ENCODE results near the gene FSIP2.

Gene FSIP2

GRCh38 chr2:185738679-185739472 lies at the start of gene FSIP2:
TSS of gene FSIP2 (plus strand) at chr2:185738804. CDS start at chr2:185738895, 91 bp downstream.
- peak; percentile 32 to 41 for DNase-seq (ENCODE audit: low read depth in 2 of 2)

DNA sequence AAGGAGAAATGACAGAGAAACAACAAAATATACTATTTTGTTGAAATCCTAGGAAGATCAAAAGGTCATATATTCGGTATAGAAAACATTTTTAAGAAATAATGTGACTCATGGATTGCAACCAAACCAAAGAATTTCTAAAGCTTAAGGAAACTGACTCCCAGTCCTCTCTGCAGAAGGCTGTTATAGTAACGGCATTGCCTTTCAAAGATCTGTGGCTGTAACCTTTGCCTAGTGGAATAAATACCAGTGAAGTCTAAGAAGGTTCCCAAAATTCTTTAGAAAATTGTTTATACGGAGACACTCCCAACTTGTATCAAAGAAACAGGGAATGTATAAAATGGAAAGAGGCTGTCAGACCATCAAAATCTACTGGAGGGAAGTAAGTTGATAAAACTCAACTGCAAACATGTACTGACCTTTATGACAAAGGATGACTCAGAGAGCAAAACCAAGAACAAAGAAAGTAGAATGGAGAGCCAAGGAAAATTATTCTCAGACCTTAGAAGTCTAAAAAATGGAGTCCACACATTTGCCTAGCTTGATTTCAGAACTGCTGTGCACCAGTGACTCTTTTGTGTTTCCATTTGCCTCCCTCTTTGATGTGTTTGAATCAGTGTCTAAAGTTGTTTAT lies 48.6 kb upstream of the FSIP2 start:
- no peak for DNase-seq (ENCODE audit: low read depth in 2 of 2)

DNA sequence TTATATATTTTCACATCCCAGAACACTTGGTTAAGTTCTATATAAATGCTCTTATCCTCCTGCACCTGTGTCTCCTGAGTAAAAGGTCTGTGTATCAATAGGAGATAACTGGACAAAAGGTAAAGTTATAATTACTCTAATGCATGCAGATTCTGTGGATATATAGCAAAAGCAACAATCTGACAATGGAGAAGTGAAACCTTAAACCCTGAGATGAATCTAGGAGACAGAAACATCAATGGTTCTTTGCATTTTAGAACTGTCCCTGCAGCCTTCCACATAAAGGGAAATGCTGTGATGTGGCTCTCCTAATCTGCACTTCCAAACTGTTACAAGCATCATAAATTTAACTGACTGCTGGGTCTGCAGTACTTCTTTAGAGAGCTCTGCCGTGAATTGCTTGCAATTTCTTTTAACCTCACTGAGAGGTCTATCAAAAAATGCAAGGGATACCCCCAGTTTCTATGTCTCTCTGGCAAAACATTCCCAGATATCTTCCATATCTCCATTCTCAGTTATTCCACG lies 42.8 kb upstream of the FSIP2 start:
- no peak for DNase-seq (ENCODE audit: low read depth in 2 of 2)

- DNase-seq (ENCODE audit: low read depth in 2 of 2) = no peak
Observed at GRCh38 chr2:185700883-185701282, 37.7 kb upstream of the FSIP2 start.

- no peak for DNase-seq (ENCODE audit: low read depth in 2 of 2)
Observed at GRCh38 chr2:185734658-185735057, 3.9 kb upstream of the FSIP2 start.

DNA sequence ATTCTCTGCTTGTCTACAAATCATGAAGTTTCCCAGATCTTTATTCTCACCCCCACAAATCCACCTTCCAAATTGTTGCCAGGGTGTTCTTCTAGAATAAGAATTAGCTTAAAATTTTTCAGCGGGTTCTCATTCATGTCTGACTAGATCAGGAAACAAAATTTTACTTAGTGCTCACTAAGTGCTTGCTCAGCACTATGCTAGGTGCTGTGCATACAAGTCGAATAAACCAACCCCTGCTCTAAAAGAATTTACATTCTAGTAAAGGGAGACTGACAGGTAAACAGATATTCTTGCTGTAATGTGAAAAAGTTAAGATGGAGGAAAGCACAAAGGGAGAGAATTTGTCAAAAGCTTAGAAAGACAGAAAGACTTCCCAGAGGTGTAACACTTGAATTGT lies 2.4 kb upstream of the FSIP2 start:
- no peak for DNase-seq (ENCODE audit: low read depth in 2 of 2)

- no peak for DNase-seq (ENCODE audit: low read depth in 2 of 2)
Observed at GRCh38 chr2:185745864-185746859, 7.6 kb downstream of the FSIP2 start.

- no peak for DNase-seq (ENCODE audit: low read depth in 2 of 2)
Observed at GRCh38 chr2:185757356-185757755, 18.8 kb downstream of the FSIP2 start.

DNA sequence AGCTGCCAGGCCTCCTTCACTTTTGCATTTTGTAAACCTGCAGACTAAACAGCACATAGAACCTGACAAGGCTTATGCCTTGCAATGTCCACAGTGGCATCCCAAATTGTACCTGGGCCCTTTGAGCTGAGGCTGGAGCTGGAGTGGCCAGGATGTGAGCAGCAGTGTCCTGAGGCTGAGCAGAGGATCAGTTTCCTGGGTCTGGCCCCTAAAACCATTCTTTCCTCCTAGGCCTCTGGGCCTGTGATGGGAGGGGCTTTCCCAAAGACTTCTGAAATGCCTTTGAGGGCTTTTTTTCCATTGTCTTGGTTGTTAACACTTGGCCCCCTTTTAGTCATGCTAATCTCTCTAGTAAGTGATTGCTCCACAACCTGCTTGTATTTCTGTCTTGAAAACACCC lies 32.8 kb downstream of the FSIP2 start:
- no peak for DNase-seq (ENCODE audit: low read depth in 2 of 2)

DNA sequence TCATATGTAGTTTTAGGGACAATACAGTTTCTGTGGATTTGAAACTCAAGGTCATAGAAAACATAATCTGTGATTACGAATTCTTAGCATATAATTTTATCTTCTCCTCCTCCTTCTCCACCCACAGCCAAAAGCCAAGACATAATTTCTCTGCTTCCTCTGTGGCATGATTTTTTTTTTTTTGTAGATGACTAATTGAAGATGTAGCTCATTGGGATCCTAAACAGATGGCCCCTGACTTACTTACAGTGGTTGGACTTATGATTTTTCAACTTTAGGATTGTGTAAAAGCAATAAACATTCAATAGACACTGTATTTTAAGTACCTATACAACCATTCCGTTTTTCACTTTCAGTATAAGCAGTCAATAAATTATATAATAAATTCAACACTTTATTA lies 42.3 kb downstream of the FSIP2 start:
- DNase-seq (ENCODE audit: low read depth in 2 of 2) = no peak

- no peak for DNase-seq (ENCODE audit: low read depth in 2 of 2)
Observed at GRCh38 chr2:185782223-185782769, 43.7 kb downstream of the FSIP2 start.

- DNase-seq (ENCODE audit: low read depth in 2 of 2) = no peak
Observed at GRCh38 chr2:185785156-185785555, 46.6 kb downstream of the FSIP2 start.

DNA sequence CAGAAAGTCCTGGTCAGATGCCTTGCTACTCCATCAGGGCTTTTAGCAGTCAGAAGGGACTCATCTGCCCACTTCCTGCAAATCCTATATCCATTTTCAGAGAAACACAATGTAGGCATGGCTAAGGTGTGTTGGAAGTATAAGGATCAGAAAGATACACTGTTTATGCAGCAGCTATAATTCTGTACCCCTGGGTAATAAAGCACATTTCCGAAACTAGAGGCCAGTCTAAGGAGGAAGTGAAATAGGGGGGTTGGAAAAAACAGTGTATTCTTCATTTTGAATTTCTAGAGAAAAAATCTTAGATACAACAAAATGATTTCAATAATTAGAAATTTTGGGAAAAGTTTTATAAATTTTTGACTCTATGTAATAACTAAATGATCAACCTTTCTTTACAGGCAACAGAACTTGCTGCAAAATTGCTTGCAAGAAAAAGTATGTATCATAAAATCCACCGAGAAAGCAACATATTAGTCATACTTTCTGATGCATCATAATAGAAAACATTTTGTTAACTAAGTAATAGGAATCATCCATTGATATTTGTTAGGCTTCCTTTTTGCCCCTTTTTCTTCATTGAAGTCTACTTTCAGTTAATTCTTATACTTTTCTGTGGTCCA lies 47.4 kb downstream of the FSIP2 start:
- no peak for DNase-seq (ENCODE audit: low read depth in 2 of 2)

- DNase-seq (ENCODE audit: low read depth in 2 of 2) = no peak
Observed at GRCh38 chr2:185787227-185788145, 48.9 kb downstream of the FSIP2 start.

- no peak for DNase-seq (ENCODE audit: low read depth in 2 of 2)
Observed at GRCh38 chr2:185790361-185790760, 51.8 kb downstream of the FSIP2 start.

GRCh38 chr2:185793532-185794345 lies 55.1 kb downstream of the FSIP2 start:
- no peak for DNase-seq (ENCODE audit: low read depth in 2 of 2)

- no peak for DNase-seq (ENCODE audit: low read depth in 2 of 2)
Observed at GRCh38 chr2:185796758-185797157, 58.2 kb downstream of the FSIP2 start.

DNA sequence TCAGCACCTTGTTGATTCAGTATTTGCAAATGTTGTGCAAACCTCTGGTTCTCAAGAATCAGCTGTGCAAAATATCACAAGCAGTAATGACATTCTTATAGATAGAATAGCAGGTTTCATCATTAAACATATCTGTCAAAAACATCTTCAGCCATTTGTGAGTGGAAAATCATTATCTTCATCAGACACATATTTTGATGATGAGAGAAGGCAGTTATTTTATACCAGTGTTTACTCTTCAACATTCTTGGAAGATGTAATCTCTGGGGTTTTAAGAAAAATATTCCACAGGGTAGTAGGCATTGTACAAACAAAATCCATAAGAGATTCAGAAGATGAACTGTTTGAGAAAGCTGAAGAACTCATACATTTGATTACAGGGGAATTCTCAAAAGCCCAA lies 64.3 kb downstream of the FSIP2 start:
- no peak for DNase-seq (ENCODE audit: low read depth in 2 of 2)

GRCh38 chr2:185806783-185807182 lies 68.2 kb downstream of the FSIP2 start:
- DNase-seq (ENCODE audit: low read depth in 2 of 2) = no peak

Measured in stimulated activated CD8-positive, alpha-beta memory T cell treated with anti-CD3 and anti-CD28 coated beads, Interleukin-2, amount 100 ng/mL, for 48 hours (primary cell).